HEK293 (cell line): Measurements from ENCODE around the gene TANGO6.

ENCODE experiments used
- GFI1B ChIP-seq: fragments of 450-650 bp; formaldehyde crosslinking; IDR thresholded peaks from 2 replicates; pipeline ENCODE4 v1.5.1; 2016; ENCODE audit warnings: missing biosample characterization, missing genetic modification characterization
- MZF1 ChIP-seq: fragments of 450-650 bp; formaldehyde crosslinking; IDR thresholded peaks from 2 replicates; pipeline ENCODE4 v1.5.1; 2017; ENCODE audit warnings: missing biosample characterization, missing genetic modification characterization, borderline replicate concordance
- PATZ1 ChIP-seq: fragments of 450-650 bp; formaldehyde crosslinking; IDR thresholded peaks from 2 replicates; pipeline ENCODE4 v1.5.1; 2016; ENCODE audit warnings: missing biosample characterization, missing genetic modification characterization
- REST ChIP-seq: fragments of 450-650 bp; formaldehyde crosslinking; IDR thresholded peaks from 2 replicates; pipeline ENCODE4 v1.5.1; 2016; ENCODE audit warnings: missing biosample characterization, missing genetic modification characterization
- SP2 ChIP-seq: fragments of 450-650 bp; formaldehyde crosslinking; IDR thresholded peaks from 2 replicates; pipeline ENCODE4 v1.5.1; 2016; ENCODE audit warnings: missing biosample characterization, missing genetic modification characterization
- ZBTB17 ChIP-seq: fragments of 450-650 bp; formaldehyde crosslinking; IDR thresholded peaks from 2 replicates; pipeline ENCODE4 v1.5.1; 2016; ENCODE audit warnings: missing biosample characterization, missing genetic modification characterization
- ZNF114 ChIP-seq: fragments of 450-650 bp; formaldehyde crosslinking; IDR thresholded peaks from 2 replicates; pipeline ENCODE4 v1.5.0; 2017; ENCODE audit warnings: missing biosample characterization, missing genetic modification characterization
- ZNF121 ChIP-seq: fragments of 450-650 bp; formaldehyde crosslinking; IDR thresholded peaks from 2 replicates; pipeline ENCODE4 v1.5.1; 2016; ENCODE audit warnings: missing biosample characterization, missing genetic modification characterization
- ZNF140 ChIP-seq: fragments of 450-650 bp; formaldehyde crosslinking; IDR thresholded peaks from 2 replicates; pipeline ENCODE4 v1.5.1; 2016; ENCODE audit warnings: missing biosample characterization, missing genetic modification characterization
- ZNF24 ChIP-seq: fragments of 450-650 bp; formaldehyde crosslinking; IDR thresholded peaks from 2 replicates; pipeline ENCODE4 v1.5.1; 2016; ENCODE audit warnings: missing biosample characterization, missing genetic modification characterization
- ZNF549 ChIP-seq: fragments of 450-650 bp; IDR thresholded peaks from 2 replicates; pipeline ENCODE4 v1.5.1; 2018; ENCODE audit warnings: missing biosample characterization, missing genetic modification characterization, mild to moderate bottlenecking, inconsistent platforms, moderate library complexity
- ZNF561 ChIP-seq: fragments of 450-650 bp; IDR thresholded peaks from 2 replicates; pipeline ENCODE4 v1.5.1; 2018; ENCODE audit warnings: missing biosample characterization, missing genetic modification characterization, borderline replicate concordance
- TF ChIP-seq, protein P1 (sequence below): fragments of 450-650 bp; formaldehyde crosslinking; IDR thresholded peaks from 2 replicates; pipeline ENCODE4 v1.5.1; 2016; ENCODE audit warnings: missing biosample characterization, missing genetic modification characterization

GRCh38 chr16:69113216-69113615 is 269.9 kb downstream of the TANGO6 start:
- TF ChIP-seq ZNF561 (tag by site-specific recombination) (no peak), ZNF121 (no peak), SP2 (no peak), ZNF549 (tag by site-specific recombination) (no peak), ZNF140 (no peak), REST (tag by site-specific recombination) (no peak), ZNF24 (tag by site-specific recombination) (no peak), ZBTB17 (tag by site-specific recombination) (no peak), GFI1B (tag by site-specific recombination) (no peak), ZNF114 (tag by site-specific recombination) (no peak), MZF1 (tag by site-specific recombination) (no peak), PATZ1 (tag by site-specific recombination) (no peak)
- TF ChIP-seq, protein P1, sequence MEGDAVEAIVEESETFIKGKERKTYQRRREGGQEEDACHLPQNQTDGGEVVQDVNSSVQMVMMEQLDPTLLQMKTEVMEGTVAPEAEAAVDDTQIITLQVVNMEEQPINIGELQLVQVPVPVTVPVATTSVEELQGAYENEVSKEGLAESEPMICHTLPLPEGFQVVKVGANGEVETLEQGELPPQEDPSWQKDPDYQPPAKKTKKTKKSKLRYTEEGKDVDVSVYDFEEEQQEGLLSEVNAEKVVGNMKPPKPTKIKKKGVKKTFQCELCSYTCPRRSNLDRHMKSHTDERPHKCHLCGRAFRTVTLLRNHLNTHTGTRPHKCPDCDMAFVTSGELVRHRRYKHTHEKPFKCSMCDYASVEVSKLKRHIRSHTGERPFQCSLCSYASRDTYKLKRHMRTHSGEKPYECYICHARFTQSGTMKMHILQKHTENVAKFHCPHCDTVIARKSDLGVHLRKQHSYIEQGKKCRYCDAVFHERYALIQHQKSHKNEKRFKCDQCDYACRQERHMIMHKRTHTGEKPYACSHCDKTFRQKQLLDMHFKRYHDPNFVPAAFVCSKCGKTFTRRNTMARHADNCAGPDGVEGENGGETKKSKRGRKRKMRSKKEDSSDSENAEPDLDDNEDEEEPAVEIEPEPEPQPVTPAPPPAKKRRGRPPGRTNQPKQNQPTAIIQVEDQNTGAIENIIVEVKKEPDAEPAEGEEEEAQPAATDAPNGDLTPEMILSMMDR (tag by site-specific recombination): no peak
